Hepatocyte (in vitro differentiated cells): Measurements from ENCODE around the gene KCNQ1. TPM values are rescaled to one million over a fixed set of nuclear protein-coding genes. Genes with fewer than 3 reads are reported as not detected.

Experiments used
- DNase-seq: peaks from one replicate; pipeline ENCODE4 v3.0.0-alpha.2; 2016; ENCODE audit warnings: low spot score
- H2AFZ ChIP-seq: fragments of 200-600 bp; sonication (generic); 2 replicates; pipeline ENCODE4 v1.6.0; 2016; ENCODE audit warnings: antibody characterized with exemption, mild to moderate bottlenecking
- H3K27ac ChIP-seq: fragments of 200-600 bp; sonication (generic); 2 replicates; pipeline ENCODE4 v1.5.1; 2016; ENCODE audit warnings: mild to moderate bottlenecking
- H3K27me3 ChIP-seq: fragments of 200-600 bp; sonication (generic); 2 replicates; pipeline ENCODE4 v1.6.1; 2016
- H3K36me3 ChIP-seq: fragments of 200-600 bp; sonication (generic); replicated peaks from 2 replicates; pipeline ENCODE4 v1.5.1; 2016; ENCODE audit warnings: low read depth; ENCODE audit not compliant: insufficient read depth
- H3K4me1 ChIP-seq: fragments of 200-600 bp; sonication (generic); 2 replicates; pipeline ENCODE4 v1.5.1; 2016; ENCODE audit warnings: mild to moderate bottlenecking, moderate library complexity; ENCODE audit not compliant: insufficient read depth
- H3K4me2 ChIP-seq: fragments of 200-600 bp; sonication (generic); 2 replicates; pipeline ENCODE4 v1.6.0; 2016
- H3K4me3 ChIP-seq: fragments of 200-600 bp; sonication (generic); 2 replicates; pipeline ENCODE4 v1.5.1; 2016; ENCODE audit warnings: mild to moderate bottlenecking
- H3K79me2 ChIP-seq: fragments of 200-600 bp; sonication (generic); 2 replicates; pipeline ENCODE4 v1.6.0; 2017; ENCODE audit warnings: mild to moderate bottlenecking
- H3K9me2 ChIP-seq: fragments of 200-600 bp; sonication (generic); replicated peaks from 2 replicates; pipeline ENCODE4 v1.6.0; 2017; ENCODE audit warnings: mild to moderate bottlenecking; ENCODE audit not compliant: insufficient read depth
- H3K9me3 ChIP-seq: fragments of 200-600 bp; sonication (generic); 2 replicates; pipeline ENCODE4 v1.5.1; 2016; ENCODE audit warnings: low read depth, mild to moderate bottlenecking
- H4K20me1 ChIP-seq: fragments of 200-600 bp; sonication (generic); 2 replicates; pipeline ENCODE4 v1.6.0; 2016; ENCODE audit warnings: mild to moderate bottlenecking; ENCODE audit not compliant: insufficient read depth, poor library complexity, severe bottlenecking
- EZH2 ChIP-seq: fragments of 200-600 bp; sonication (generic); IDR thresholded peaks from 2 replicates; pipeline ENCODE4 v1.6.1; 2016; ENCODE audit warnings: antibody characterized with exemption, mild to moderate bottlenecking, borderline replicate concordance
- EZH2phosphoT487 ChIP-seq: fragments of 200-600 bp; sonication (generic); IDR thresholded peaks from one replicate; pipeline ENCODE4 v1.6.1; 2018; ENCODE audit warnings: antibody characterized with exemption, mild to moderate bottlenecking, low read depth, moderate library complexity; ENCODE audit not compliant: unreplicated experiment, severe bottlenecking
- WGBS: methylation state at CpG from one replicate; pipeline ENCODE4 v1.1.6; 2016; ENCODE audit warnings: low lambda C conversion rate; ENCODE audit errors: missing lambda C conversion rate; 5-methylcytosine and 5-hydroxymethylcytosine counted together
- polyA plus RNA-seq: library from polyadenylated mRNA; unstranded; fragments of >200 nt; fragmentation: Nextera tagmentation; extraction: Ambion mirVana; gene quantifications from 2 replicates; pipeline ENCODE4 v1.2.1, GENCODE V29; 2016
- total RNA-seq: library from RNA; depleted of rRNA; stranded (reverse); fragments of >200 nt; gene quantifications from 2 replicates; pipeline ENCODE4 v1.2.3, GENCODE V29; 2014
- TF ChIP-seq, protein P1 (sequence below): fragments of 200-600 bp; sonication (generic); IDR thresholded peaks from 2 replicates; pipeline ENCODE4 v1.5.1; 2016; ENCODE audit warnings: antibody characterized with exemption, mild to moderate bottlenecking; ENCODE audit not compliant: poor library complexity

Gene KCNQ1
- total and polyA plus RNA-seq, 2 experiments from 2014 or later: 1.8 to 6.4 TPM

DNA sequence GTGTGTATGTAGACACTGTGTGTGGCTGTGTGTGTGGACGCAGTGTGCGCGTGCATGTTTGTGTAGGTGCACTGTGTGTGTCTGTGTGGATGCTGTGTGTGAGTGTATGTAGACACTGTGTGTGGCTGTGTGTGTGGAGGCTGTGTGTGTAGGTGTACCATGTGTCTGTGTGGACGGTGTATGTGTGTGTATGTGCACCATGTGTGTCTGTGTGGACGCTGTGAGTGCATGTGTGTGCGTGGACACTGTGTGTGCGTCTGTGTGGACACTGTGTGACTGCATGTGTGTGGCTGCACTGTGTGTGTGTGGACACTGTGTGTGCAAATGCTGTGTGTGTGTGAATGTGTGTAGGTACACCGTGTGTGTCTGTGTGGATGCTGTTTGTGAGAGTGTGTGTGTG, 10.8 kb upstream of the KCNQ1 start:
- Histone ChIP-seq H3K79me2 (no peaks in the 10 kb centered on the region), H3K9me3 (no peaks in the 10 kb centered on the region), H4K20me1 (no peaks in the 10 kb centered on the region), H2AFZ (no peak overlapping the region), H3K27ac (no peak overlapping the region), H3K36me3 (no peaks in the 10 kb centered on the region), H3K4me1 (no peaks in the 10 kb centered on the region), H3K9me2 (no peaks in the 10 kb centered on the region), H3K27me3 (peaks cover 10% of the 10 kb centered on the region), H3K4me3 (no peak overlapping the region), H3K4me2 (no peak overlapping the region)
- 93% methylated on average over 7 of the region's 8 CpGs for WGBS
- TF ChIP-seq, protein P1, sequence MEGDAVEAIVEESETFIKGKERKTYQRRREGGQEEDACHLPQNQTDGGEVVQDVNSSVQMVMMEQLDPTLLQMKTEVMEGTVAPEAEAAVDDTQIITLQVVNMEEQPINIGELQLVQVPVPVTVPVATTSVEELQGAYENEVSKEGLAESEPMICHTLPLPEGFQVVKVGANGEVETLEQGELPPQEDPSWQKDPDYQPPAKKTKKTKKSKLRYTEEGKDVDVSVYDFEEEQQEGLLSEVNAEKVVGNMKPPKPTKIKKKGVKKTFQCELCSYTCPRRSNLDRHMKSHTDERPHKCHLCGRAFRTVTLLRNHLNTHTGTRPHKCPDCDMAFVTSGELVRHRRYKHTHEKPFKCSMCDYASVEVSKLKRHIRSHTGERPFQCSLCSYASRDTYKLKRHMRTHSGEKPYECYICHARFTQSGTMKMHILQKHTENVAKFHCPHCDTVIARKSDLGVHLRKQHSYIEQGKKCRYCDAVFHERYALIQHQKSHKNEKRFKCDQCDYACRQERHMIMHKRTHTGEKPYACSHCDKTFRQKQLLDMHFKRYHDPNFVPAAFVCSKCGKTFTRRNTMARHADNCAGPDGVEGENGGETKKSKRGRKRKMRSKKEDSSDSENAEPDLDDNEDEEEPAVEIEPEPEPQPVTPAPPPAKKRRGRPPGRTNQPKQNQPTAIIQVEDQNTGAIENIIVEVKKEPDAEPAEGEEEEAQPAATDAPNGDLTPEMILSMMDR: no peak
- DNase-seq: no peak

DNA sequence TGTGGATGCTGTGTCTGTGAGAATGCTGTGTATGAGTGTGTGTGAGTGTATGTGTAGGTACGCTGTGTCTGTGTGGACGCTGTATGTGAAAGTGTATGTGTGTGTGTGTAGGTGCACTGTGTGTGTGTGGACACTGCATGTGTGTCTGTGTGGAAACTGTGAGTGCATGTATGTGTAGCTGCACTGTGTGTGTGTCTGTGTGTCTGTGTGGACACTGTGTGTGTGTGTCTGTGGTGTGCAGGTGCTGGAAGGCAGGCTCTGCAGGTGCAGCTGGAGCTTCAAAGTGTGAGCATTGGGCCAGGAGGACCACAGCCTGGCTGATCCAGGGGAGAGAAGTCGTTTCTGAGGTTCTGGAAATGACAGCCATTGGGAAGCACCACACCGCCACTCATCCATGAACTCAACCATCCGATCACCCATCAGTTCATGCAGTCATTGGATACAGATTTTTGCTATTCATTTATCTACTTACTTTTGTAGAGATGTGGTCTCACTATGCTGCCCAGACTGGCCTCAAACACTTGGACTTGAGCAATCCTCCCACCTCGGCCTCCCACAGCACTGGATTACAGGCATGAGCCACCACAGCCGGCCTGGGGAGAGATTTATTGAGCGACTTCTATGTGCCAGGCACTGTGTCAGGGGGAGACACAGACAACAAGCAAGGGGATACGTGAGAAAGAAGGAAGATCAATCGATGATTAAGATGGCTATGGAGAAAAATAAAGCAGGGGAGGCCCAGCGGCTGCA, 10.1 kb upstream of the KCNQ1 start:
- 87% methylated on average over 11 of the region's 11 CpGs for WGBS

DNA sequence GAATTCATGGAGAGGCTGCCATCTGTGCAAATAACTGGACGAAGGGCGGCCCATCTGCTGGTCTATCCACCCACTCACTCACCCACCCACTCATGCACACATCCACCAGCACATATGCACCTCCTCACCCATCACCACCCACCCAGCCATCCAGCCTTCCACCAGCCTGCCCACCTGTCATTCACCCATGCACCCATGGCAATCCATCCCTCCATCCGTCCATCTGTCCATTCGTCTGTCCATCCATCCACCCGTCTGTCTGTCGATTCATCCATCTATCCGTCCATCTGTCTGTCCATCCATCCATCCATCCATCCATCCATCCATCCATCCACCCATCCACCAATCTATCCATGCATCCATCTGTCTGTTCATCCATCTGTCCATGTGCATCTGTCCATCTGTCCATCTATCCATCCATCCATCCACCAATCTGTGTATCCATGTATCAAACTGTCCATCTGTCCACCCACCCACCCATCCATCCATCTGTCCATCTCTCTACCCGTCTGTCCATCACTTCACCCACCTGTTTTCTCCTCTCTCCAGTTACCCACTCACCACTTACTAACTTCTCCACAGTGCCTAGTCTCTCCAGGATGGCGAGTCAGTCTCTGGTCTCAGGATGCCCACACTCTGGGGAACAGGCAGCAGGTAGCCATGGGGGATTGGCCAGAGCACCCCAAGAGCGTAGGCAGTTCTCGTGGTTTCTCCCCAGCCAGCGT, 9.4 kb upstream of the KCNQ1 start:
- H4K20me1 ChIP-seq: no peaks in the 10 kb centered on the region
- H3K27me3 ChIP-seq: peaks cover 10% of the 10 kb centered on the region
- DNase-seq: no peak
- H3K4me2 ChIP-seq: no peak overlapping the region
- 92% methylated on average over 12 of the region's 12 CpGs for WGBS
- no peaks in the 10 kb centered on the region for H3K9me3 ChIP-seq
- TF ChIP-seq EZH2phosphoT487: no peak
- TF ChIP-seq EZH2: no peak
- TF ChIP-seq, protein P1: no peak
- no peak overlapping the region for H3K4me3 ChIP-seq
- no peaks in the 10 kb centered on the region for H3K4me1 ChIP-seq
- H3K27ac ChIP-seq: no peak overlapping the region
- H3K36me3 ChIP-seq: no peaks in the 10 kb centered on the region
- no peaks in the 10 kb centered on the region for H3K79me2 ChIP-seq
- no peak overlapping the region for H2AFZ ChIP-seq
- no peaks in the 10 kb centered on the region for H3K9me2 ChIP-seq

More for the DNA sequence above, 10.1 kb upstream of the KCNQ1 start:
- H3K9me2 ChIP-seq: no peaks in the 10 kb centered on the region
- no peak for DNase-seq
- no peaks in the 10 kb centered on the region for H3K4me1 ChIP-seq
- no peak overlapping the region for H3K4me3 ChIP-seq
- no peaks in the 10 kb centered on the region for H4K20me1 ChIP-seq
- TF ChIP-seq EZH2 (no peak), EZH2phosphoT487 (no peak)
- TF ChIP-seq, protein P1: no peak
- no peak overlapping the region for H3K27ac ChIP-seq
- H3K4me2 ChIP-seq: no peak overlapping the region
- no peaks in the 10 kb centered on the region for H3K36me3 ChIP-seq
- no peaks in the 10 kb centered on the region for H3K79me2 ChIP-seq
- H2AFZ ChIP-seq: no peak overlapping the region
- H3K27me3 ChIP-seq: peaks cover 10% of the 10 kb centered on the region
- H3K9me3 ChIP-seq: no peaks in the 10 kb centered on the region
